SK-N-SH (cell line): ENCODE data around the gene GRB2. TPM values are rescaled to one million over a fixed set of nuclear protein-coding genes. Genes with fewer than 3 reads are reported as not detected.

Experiments used
- CHD2 ChIP-seq: fragments of 150-350 bp; IDR thresholded peaks from 2 replicates; pipeline ENCODE4 v1.6.1; 2018; ENCODE audit warnings: low read length; ENCODE audit not compliant: partially characterized antibody
- ELF1 ChIP-seq: IDR thresholded peaks from 2 replicates; pipeline ENCODE4 v1.4.0; 2012
- EP300 ChIP-seq, 2 experiments: IDR thresholded peaks; 2 replicates each; pipeline versions ENCODE4 v1.4.0 to v1.6.1; 2012; ENCODE audit warnings: borderline replicate concordance in 1 of 2, low read depth in 1 of 2, low read length in 1 of 2
- EZH2phosphoT487 ChIP-seq: fragments of 200-600 bp; sonication (generic); IDR thresholded peaks from 2 replicates; pipeline ENCODE4 v1.6.1; 2017; ENCODE audit warnings: low read depth, mixed run types, mild to moderate bottlenecking, antibody characterized with exemption, moderate library complexity, borderline replicate concordance
- GABPA ChIP-seq: IDR thresholded peaks from 2 replicates; pipeline ENCODE4 v1.4.0; 2012; ENCODE audit warnings: low read depth, mild to moderate bottlenecking
- JUND ChIP-seq: IDR thresholded peaks from 2 replicates; pipeline ENCODE4 v1.4.0; 2012
- NRF1 ChIP-seq: IDR thresholded peaks from 2 replicates; pipeline ENCODE4 v1.6.1; 2012; ENCODE audit warnings: low read depth, mild to moderate bottlenecking, low read length
- POLR2AphosphoS5 ChIP-seq: IDR thresholded peaks from 2 replicates; pipeline ENCODE4 v1.6.1; 2012; ENCODE audit warnings: low read depth, low read length
- RAD21 ChIP-seq: IDR thresholded peaks from 2 replicates; pipeline ENCODE4 v1.6.1; 2012; ENCODE audit warnings: mild to moderate bottlenecking, low read length
- RFX5 ChIP-seq: IDR thresholded peaks from 2 replicates; pipeline ENCODE4 v1.6.1; 2012; ENCODE audit warnings: mild to moderate bottlenecking, improper control_type of control experiment, low read length
- TAF1 ChIP-seq: IDR thresholded peaks from 2 replicates; pipeline ENCODE4 v1.6.1; 2012; ENCODE audit warnings: low read depth, mild to moderate bottlenecking, low read length, moderate library complexity, borderline replicate concordance
- TEAD4 ChIP-seq: IDR thresholded peaks from 2 replicates; pipeline ENCODE4 v1.4.0; 2012; ENCODE audit warnings: mild to moderate bottlenecking, borderline replicate concordance; ENCODE audit not compliant: insufficient read depth
- USF1 ChIP-seq: IDR thresholded peaks from 2 replicates; pipeline ENCODE4 v1.4.0; 2012; ENCODE audit warnings: low read depth, borderline replicate concordance
- YY1 ChIP-seq: IDR thresholded peaks from 2 replicates; pipeline ENCODE4 v1.4.0; 2012; ENCODE audit warnings: low read depth, mild to moderate bottlenecking
- polyA plus RNA-seq, 3 experiments: library from polyadenylated mRNA; depleted of rRNA; stranded (reverse); fragments of >200 nt; gene quantifications; 2 replicates each; pipeline ENCODE4 v1.2.3, GENCODE V29; 2012
- TF ChIP-seq, protein P1 (sequence below): IDR thresholded peaks from 2 replicates; pipeline ENCODE4; 2012
- TF ChIP-seq, protein P2 (sequence below): IDR thresholded peaks from 2 replicates; pipeline ENCODE4 v1.4.0; 2012; ENCODE audit warnings: low read depth, borderline replicate concordance
- TF ChIP-seq, protein P3 (sequence below): fragments of 150-350 bp; IDR thresholded peaks from 2 replicates; pipeline ENCODE4 v1.6.1; 2016; ENCODE audit warnings: mild to moderate bottlenecking, low read depth, low read length
- TF ChIP-seq, protein P4 (sequence below): fragments of 200-600 bp; sonication (generic); IDR thresholded peaks from 2 replicates; pipeline ENCODE4 v1.6.1; 2017; ENCODE audit warnings: antibody characterized with exemption, mild to moderate bottlenecking, moderate library complexity

Gene GRB2
- polyA plus RNA-seq, 1 of the 3 experiments (the other 2 are of a cell fraction), result 89.6 TPM

DNA sequence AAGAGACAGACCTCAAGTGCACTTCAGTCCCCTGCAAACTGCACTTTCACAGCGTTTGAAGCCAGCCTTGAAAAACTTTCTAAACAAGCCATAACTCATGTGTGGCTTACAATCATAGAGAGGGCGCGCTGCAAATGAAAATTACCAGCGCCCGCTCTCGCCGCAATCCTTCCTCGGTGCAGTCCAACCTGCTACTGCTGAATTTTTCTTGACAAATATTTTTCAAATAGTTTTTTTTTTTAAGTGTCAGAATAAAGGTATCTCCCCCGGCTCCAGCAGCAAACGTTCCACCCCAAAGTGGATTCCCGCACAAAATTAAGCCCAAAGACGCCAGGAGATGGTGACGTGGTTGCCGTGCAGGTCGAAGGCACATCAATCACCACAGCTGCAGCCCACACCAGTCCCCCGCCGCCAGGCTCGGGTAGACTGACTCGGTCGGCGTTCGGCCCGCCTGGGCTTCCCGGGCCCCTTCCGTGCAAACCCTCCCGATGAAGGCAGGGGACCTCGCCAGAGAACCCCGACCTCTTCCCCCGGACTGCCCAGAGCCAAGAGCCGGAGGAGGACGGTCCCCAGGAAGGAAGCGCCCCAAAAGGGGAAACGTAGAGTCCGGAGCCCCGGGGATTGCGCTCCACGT lies 630 bp downstream of the GRB2 start (continued):
- TF ChIP-seq, protein P1, sequence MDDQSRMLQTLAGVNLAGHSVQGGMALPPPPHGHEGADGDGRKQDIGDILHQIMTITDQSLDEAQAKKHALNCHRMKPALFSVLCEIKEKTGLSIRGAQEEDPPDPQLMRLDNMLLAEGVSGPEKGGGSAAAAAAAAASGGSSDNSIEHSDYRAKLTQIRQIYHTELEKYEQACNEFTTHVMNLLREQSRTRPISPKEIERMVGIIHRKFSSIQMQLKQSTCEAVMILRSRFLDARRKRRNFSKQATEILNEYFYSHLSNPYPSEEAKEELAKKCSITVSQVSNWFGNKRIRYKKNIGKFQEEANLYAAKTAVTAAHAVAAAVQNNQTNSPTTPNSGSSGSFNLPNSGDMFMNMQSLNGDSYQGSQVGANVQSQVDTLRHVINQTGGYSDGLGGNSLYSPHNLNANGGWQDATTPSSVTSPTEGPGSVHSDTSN, result peak; percentile 72
- TF ChIP-seq USF1, result no peak
- no peak for TF ChIP-seq POLR2AphosphoS5
- no peak for TF ChIP-seq ELF1
- TF ChIP-seq CHD2, result peak; percentile 39
- TF ChIP-seq, protein P2, sequence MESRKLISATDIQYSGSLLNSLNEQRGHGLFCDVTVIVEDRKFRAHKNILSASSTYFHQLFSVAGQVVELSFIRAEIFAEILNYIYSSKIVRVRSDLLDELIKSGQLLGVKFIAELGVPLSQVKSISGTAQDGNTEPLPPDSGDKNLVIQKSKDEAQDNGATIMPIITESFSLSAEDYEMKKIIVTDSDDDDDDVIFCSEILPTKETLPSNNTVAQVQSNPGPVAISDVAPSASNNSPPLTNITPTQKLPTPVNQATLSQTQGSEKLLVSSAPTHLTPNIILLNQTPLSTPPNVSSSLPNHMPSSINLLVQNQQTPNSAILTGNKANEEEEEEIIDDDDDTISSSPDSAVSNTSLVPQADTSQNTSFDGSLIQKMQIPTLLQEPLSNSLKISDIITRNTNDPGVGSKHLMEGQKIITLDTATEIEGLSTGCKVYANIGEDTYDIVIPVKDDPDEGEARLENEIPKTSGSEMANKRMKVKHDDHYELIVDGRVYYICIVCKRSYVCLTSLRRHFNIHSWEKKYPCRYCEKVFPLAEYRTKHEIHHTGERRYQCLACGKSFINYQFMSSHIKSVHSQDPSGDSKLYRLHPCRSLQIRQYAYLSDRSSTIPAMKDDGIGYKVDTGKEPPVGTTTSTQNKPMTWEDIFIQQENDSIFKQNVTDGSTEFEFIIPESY, result no peak
- no peak for TF ChIP-seq EZH2phosphoT487
- TF ChIP-seq TEAD4, result no peak
- TF ChIP-seq GABPA, result no peak
- no peak for TF ChIP-seq JUND
- no peak for TF ChIP-seq RFX5
- peak; percentile 11; the same call in 1 of the 2 replicates for TF ChIP-seq TAF1
- TF ChIP-seq, protein P3, sequence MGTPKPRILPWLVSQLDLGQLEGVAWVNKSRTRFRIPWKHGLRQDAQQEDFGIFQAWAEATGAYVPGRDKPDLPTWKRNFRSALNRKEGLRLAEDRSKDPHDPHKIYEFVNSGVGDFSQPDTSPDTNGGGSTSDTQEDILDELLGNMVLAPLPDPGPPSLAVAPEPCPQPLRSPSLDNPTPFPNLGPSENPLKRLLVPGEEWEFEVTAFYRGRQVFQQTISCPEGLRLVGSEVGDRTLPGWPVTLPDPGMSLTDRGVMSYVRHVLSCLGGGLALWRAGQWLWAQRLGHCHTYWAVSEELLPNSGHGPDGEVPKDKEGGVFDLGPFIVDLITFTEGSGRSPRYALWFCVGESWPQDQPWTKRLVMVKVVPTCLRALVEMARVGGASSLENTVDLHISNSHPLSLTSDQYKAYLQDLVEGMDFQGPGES, result no peak
- no peak for TF ChIP-seq RAD21
- no peak for TF ChIP-seq YY1
- TF ChIP-seq, protein P4, sequence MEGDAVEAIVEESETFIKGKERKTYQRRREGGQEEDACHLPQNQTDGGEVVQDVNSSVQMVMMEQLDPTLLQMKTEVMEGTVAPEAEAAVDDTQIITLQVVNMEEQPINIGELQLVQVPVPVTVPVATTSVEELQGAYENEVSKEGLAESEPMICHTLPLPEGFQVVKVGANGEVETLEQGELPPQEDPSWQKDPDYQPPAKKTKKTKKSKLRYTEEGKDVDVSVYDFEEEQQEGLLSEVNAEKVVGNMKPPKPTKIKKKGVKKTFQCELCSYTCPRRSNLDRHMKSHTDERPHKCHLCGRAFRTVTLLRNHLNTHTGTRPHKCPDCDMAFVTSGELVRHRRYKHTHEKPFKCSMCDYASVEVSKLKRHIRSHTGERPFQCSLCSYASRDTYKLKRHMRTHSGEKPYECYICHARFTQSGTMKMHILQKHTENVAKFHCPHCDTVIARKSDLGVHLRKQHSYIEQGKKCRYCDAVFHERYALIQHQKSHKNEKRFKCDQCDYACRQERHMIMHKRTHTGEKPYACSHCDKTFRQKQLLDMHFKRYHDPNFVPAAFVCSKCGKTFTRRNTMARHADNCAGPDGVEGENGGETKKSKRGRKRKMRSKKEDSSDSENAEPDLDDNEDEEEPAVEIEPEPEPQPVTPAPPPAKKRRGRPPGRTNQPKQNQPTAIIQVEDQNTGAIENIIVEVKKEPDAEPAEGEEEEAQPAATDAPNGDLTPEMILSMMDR, result no peak
- no peak for TF ChIP-seq EP300 (IDR thresholded peaks at IDR 0.05; ENCODE audit: borderline replicate concordance in 1 of 2, low read depth in 1 of 2, low read length in 1 of 2)
- TF ChIP-seq NRF1, result no peak
